HepG2 (cell line): ENCODE results near the gene TJP3. TPM values are rescaled to one million over a fixed set of nuclear protein-coding genes. Genes with fewer than 3 reads are reported as not detected.

Experiments
- ATAC-seq: fragments of 200-7000 bp; cut with Tn5 transposase; 3 replicates; pipeline ENCODE4 v1.9.1; 2020; ENCODE audit warnings: mild to moderate bottlenecking, moderate library complexity
- BruUV-seq: library from RNA; stranded (reverse); fragments of 400-500 nt; replicated peaks from 2 replicates; lab custom pipeline; 2021; lab: Mats Ljungman, UMichigan
- CTCF ChIA-PET: fragments of 300-600 bp; formaldehyde crosslinking; extraction: SDS; loops from one replicate; lab custom pipeline; 2021; ENCODE audit warnings: low total read pairs, inconsistent platforms, low intra/inter-chr PET ratio; lab: Yijun Ruan, JAX
- POLR2A ChIA-PET: fragments of 350-600 bp; sonication (Branson Sonifier 250); formaldehyde crosslinking; loops from one replicate; lab custom pipeline; 2020; ENCODE audit warnings: antibody characterized with exemption, inconsistent platforms; lab: Yijun Ruan, JAX
- DNase-seq: peaks from one replicate; pipeline ENCODE4 v3.0.0-alpha.2; 2015; ENCODE audit warnings: low spot score
- FAIRE-seq: peaks from 3 replicates; lab custom pipeline; 2011; peaks lifted over from hg19 to GRCh38; lab: Jason Lieb, UNC
- H2AFZ ChIP-seq: one replicate; pipeline ENCODE4 v1.6.1; 2011; ENCODE audit warnings: low read length, inconsistent platforms
- H3K27ac ChIP-seq: fragments of 300-600 bp; 3 replicates; pipeline ENCODE4 v1.8.0; 2011; ENCODE audit warnings: mixed run types, mild to moderate bottlenecking, mixed read lengths, low read length, inconsistent platforms; ENCODE audit not compliant: insufficient read depth; ENCODE audit errors: extremely low read length
- H3K27me3 ChIP-seq, 2 experiments: fragments of 200-600 bp in 1 of 2; 2 replicates in 1 of 2; 3 replicates in 1 of 2; pipeline versions ENCODE4 v1.6.0 to v1.8.0; 2011; ENCODE audit warnings: low read length in 2 of 2, mild to moderate bottlenecking in 2 of 2, moderate library complexity in 2 of 2, inconsistent platforms in 1 of 2; ENCODE audit not compliant: insufficient read depth in 2 of 2, control insufficient read depth in 1 of 2
- H3K36me3 ChIP-seq, 2 experiments: fragments of 200-600 bp in 1 of 2; replicated peaks in 1 of 2; 2 replicates in 1 of 2; 3 replicates in 1 of 2; pipeline versions ENCODE4 v1.5.1 to v1.8.0; 2011; ENCODE audit warnings: low read length in 2 of 2, inconsistent platforms in 1 of 2; ENCODE audit not compliant: insufficient read depth in 2 of 2, control insufficient read depth in 1 of 2
- H3K4me1 ChIP-seq: 2 replicates; pipeline ENCODE4 v1.5.1; 2012; ENCODE audit warnings: low read length, inconsistent platforms; ENCODE audit not compliant: insufficient read depth
- H3K4me2 ChIP-seq: 2 replicates; pipeline ENCODE4 v1.6.0; 2011; ENCODE audit warnings: low read depth, low read length, inconsistent platforms
- H3K4me3 ChIP-seq, 3 experiments: fragments of 200-600 bp in 1 of 3; sonication (generic), shearing (Covaris generic) in 1 of 3; replicated peaks in 1 of 3; 2 replicates each; pipeline ENCODE4 v1.5.1; 2011 to 2016; ENCODE audit warnings: low read length in 3 of 3, inconsistent platforms in 2 of 3, low read depth in 2 of 3, mild to moderate bottlenecking in 2 of 3, control low read depth in 1 of 3, mixed read lengths in 1 of 3; ENCODE audit not compliant: insufficient read depth in 1 of 3
- H3K79me2 ChIP-seq: one replicate; pipeline ENCODE4 v1.6.1; 2011; ENCODE audit warnings: low read length, inconsistent platforms; ENCODE audit not compliant: insufficient read depth
- H3K9ac ChIP-seq: 2 replicates; pipeline ENCODE4 v1.6.0; 2011; ENCODE audit warnings: mild to moderate bottlenecking, low read depth, low read length, inconsistent platforms; ENCODE audit not compliant: insufficient read depth
- H3K9me3 ChIP-seq: 2 replicates; pipeline ENCODE4 v1.5.1; 2012; ENCODE audit warnings: mild to moderate bottlenecking, low read length
- H4K20me1 ChIP-seq: 2 replicates; pipeline ENCODE4 v1.6.0; 2011; ENCODE audit warnings: inconsistent platforms, mild to moderate bottlenecking, low read length, moderate library complexity; ENCODE audit not compliant: insufficient read depth
- POGZ ChIP-seq: sonication (generic); formaldehyde crosslinking; IDR thresholded peaks from 2 replicates; pipeline ENCODE4 v1.4.0; 2020; ENCODE audit warnings: mild to moderate bottlenecking, missing genetic modification reagents
- TOPORS ChIP-seq: sonication (generic); formaldehyde crosslinking; IDR thresholded peaks from 2 replicates; pipeline ENCODE4 v1.8.0; 2023; ENCODE audit warnings: mild to moderate bottlenecking, missing genetic modification reagents
- ZMYM3 ChIP-seq: sonication (generic); formaldehyde crosslinking; IDR thresholded peaks from 2 replicates; pipeline ENCODE4 v1.5.1; 2020; ENCODE audit warnings: mild to moderate bottlenecking, missing genetic modification reagents
- ZNF296 ChIP-seq: sonication (generic); formaldehyde crosslinking; conservative IDR thresholded peaks from 2 replicates; pipeline ENCODE4 v1.5.0; 2020; ENCODE audit warnings: mild to moderate bottlenecking, missing genetic modification reagents
- ZNF331 ChIP-seq: sonication (generic); formaldehyde crosslinking; IDR thresholded peaks from 2 replicates; pipeline ENCODE4 v1.4.0; 2020; ENCODE audit warnings: missing genetic modification reagents
- ZNF446 ChIP-seq: sonication (generic); formaldehyde crosslinking; IDR thresholded peaks from 2 replicates; pipeline ENCODE4 v1.5.0; 2020; ENCODE audit warnings: mild to moderate bottlenecking, missing genetic modification reagents
- ZNF629 ChIP-seq: sonication (generic); formaldehyde crosslinking; conservative IDR thresholded peaks from 2 replicates; pipeline ENCODE4 v1.5.0; 2020; ENCODE audit warnings: missing genetic modification reagents
- ZSCAN20 ChIP-seq: sonication (generic); formaldehyde crosslinking; IDR thresholded peaks from 2 replicates; pipeline ENCODE4 v1.4.0; 2020; ENCODE audit warnings: missing genetic modification reagents, mild to moderate bottlenecking, borderline replicate concordance
- WGBS: methylation state at CpG from one replicate; pipeline ENCODE4 v1.1.6; 2017; ENCODE audit warnings: low lambda C conversion rate; 5-methylcytosine and 5-hydroxymethylcytosine counted together
- in situ Hi-C: cut with HindIII; loops from 2 replicates; pipeline ENCODE4 v1.10.0; 2017; ENCODE audit warnings: low pct_unique_long_range_greater_than_20kb; ENCODE audit not compliant: extremely low pct_ligation_motif_present
- intact Hi-C: fragments of 100-400 bp; cut with micrococcal nuclease; formaldehyde crosslinking; loops from one replicate; pipeline ENCODE4 v1.10.0; 2022; ENCODE audit not compliant: unreplicated experiment
- polyA plus RNA-seq, 8 experiments: library from polyadenylated mRNA; depleted of rRNA in 3 of 8; stranded (reverse) in 7 of 8; unstranded in 1 of 8; fragments of >200 nt; fragmentation: Illumina TruSeq in 4 of 8; extraction: Trizol in 4 of 8; gene quantifications; 2 replicates each; pipeline versions ENCODE4 v1.2.1 to v1.2.3, GENCODE V29; 2011 to 2016; ENCODE audit warnings: low read depth in 4 of 8, missing spikeins in 1 of 8, mixed read lengths in 1 of 8; ENCODE audit not compliant: insufficient read depth in 1 of 8
- total RNA-seq, 5 experiments: library from RNA; depleted of rRNA; stranded (reverse); fragments of >200 nt; fragmentation: Illumina TruSeq; extraction: Trizol; gene quantifications; 2 replicates each; pipeline ENCODE4 v1.2.3, GENCODE V29; 2016; ENCODE audit warnings: low read depth in 1 of 5
- TF ChIP-seq, protein P1 (sequence below): sonication (generic); formaldehyde crosslinking; IDR thresholded peaks from 2 replicates; pipeline ENCODE4 v1.5.0; 2020; ENCODE audit warnings: missing genetic modification reagents, mild to moderate bottlenecking, borderline replicate concordance

TJP3 gene
- total and polyA plus RNA-seq, 2 of the 13 experiments (the other 11 are each of a cell fraction or from before 2014, with no cell fraction given) = 2.3 to 21.5 TPM

DNA sequence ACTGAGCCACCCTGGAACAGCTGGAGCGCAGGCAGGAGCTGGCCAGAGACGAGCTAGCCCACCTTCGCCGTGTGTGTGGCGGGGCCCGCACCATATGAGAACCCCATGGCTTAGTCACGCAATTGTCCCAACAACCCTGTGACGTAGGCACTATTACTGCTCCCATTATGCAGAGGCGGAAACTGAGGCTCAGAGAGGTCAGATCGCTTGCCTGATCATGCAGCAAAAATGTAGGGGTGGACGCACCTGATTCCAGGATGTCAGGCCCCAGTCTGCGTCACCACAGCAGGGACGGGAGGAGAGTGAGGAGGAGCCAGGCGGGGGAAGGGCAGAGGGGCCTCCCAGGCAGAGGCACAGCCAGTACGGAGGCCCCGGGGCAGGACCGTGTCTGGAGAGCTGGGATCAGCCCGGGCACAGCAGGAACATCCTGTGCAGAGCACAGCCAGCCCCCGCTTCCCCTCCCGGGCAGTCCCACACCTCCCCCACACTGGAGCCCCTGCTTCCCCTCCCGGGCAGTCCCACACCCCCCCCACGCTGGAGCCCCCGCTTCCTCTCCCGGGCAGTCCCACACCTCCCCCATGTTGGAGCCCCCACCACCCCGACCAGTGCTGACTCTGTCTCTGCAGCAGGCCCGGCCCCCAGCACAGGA lies 24.7 kb upstream of the TJP3 start:
- intact Hi-C loops = no loop called here
- Histone ChIP-seq H3K9me3 (peaks cover 9% of the 10 kb centered on the region; the same call in 1 of the 2 replicates), H3K4me2 (no peak overlapping the region), H4K20me1 (no peaks in the 10 kb centered on the region), H2AFZ (no peak overlapping the region), H3K27me3 (no peaks in the 10 kb centered on the region), H3K27ac (no peak overlapping the region), H3K36me3 (peaks cover 2 to 5% of the 10 kb centered on the region in 2 experiments; a peak in 3 of 5 replicates), H3K9ac (no peak overlapping the region), H3K79me2 (no peaks in the 10 kb centered on the region), H3K4me3 (no peak overlapping the region), H3K4me1 (peaks cover 12% of the 10 kb centered on the region)
- no peak for FAIRE-seq
- in situ Hi-C loops = no loop called here
- ATAC-seq = no peak
- TF ChIP-seq TOPORS (no peak), ZNF296 (CRISPR knock-in tag) (no peak), ZNF629 (CRISPR knock-in tag) (peak; percentile 85), ZMYM3 (CRISPR knock-in tag) (peak; percentile 70; the same call in 1 of the 2 replicates)
- no peak for DNase-seq
- 98% methylated on average over 23 of the region's 26 CpGs for WGBS
- POLR2A ChIA-PET = no interaction called here
- BruUV-seq = no TSS peak
- CTCF ChIA-PET = no interaction called here

DNA sequence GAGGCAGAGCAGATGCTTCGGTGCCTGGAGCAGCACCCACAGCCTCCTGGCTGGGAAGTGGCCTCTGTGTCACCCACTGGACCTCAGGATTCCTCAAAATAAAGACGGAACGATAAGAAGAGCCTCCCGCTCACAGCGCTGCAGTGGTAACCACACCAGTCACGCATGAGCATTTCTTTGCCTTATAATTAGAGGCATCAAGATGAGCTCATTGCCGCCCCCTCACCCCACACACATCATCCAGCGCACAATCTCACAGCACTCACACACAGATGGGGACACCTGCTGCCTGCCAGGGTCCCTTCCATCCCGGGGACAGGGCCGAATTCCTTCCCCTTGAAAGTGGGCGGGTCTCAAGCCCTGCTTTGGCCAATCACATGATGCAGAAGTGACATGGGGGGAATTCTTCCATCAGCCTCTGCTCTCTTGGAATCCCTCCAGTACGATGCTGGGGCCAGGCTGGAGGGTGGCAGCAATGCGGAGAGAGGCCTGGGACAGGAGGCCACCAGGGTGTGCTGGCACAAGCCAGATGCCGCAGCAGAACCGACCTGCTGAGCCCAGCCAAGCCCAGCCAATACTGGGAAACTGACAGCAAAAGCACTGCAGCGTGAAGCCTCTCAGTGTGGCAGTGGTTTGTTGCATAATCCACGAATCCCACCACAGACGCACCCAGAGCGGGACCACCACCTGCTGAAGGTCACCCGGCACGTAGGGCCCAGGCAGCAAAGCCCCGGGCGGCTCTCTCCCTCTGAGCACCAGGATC lies 23.9 kb upstream of the TJP3 start:
- Histone ChIP-seq H3K4me2 (no peak overlapping the region), H3K9ac (no peak overlapping the region), H3K27ac (no peak overlapping the region), H3K9me3 (peaks cover 9% of the 10 kb centered on the region; the same call in 1 of the 2 replicates), H3K36me3 (peaks cover 2 to 5% of the 10 kb centered on the region in 2 experiments; a peak in 3 of 5 replicates), H3K79me2 (no peaks in the 10 kb centered on the region), H3K27me3 (no peaks in the 10 kb centered on the region), H4K20me1 (no peaks in the 10 kb centered on the region), H3K4me1 (peaks cover 12% of the 10 kb centered on the region), H2AFZ (no peak overlapping the region), H3K4me3 (no peak overlapping the region)
- WGBS = 96% methylated on average over 9 of the region's 23 CpGs
- in situ Hi-C loops = no loop called here
- FAIRE-seq = no peak
- BruUV-seq = no TSS peak
- POLR2A ChIA-PET = no interaction called here
- CTCF ChIA-PET = no interaction called here
- DNase-seq = no peak
- intact Hi-C loops = no loop called here
- no peak for ATAC-seq
- TF ChIP-seq, protein P1, sequence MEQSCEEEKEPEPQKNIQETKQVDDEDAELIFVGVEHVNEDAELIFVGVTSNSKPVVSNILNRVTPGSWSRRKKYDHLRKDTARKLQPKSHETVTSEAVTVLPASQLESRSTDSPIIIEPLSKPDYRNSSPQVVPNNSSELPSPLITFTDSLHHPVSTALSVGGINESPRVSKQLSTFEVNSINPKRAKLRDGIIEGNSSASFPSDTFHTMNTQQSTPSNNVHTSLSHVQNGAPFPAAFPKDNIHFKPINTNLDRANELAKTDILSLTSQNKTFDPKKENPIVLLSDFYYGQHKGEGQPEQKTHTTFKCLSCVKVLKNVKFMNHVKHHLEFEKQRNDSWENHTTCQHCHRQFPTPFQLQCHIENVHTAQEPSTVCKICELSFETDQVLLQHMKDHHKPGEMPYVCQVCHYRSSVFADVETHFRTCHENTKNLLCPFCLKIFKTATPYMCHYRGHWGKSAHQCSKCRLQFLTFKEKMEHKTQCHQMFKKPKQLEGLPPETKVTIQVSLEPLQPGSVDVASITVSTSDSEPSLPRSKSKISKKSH = peak; percentile 59; the same call in 1 of the 2 replicates
- no peak for TF ChIP-seq ZNF446 (CRISPR knock-in tag)
- TF ChIP-seq ZNF331 = peak; percentile 100
- no peak for TF ChIP-seq POGZ (CRISPR knock-in tag)
- TF ChIP-seq ZSCAN20 (CRISPR knock-in tag) = no peak
